HG03066 (cell line): ENCODE results near the gene APOC4.

Experiments used
- ATAC-seq: cut with Tn5 transposase; IDR thresholded peaks from one replicate; pipeline ENCODE4 v1.9.1; 2021; ENCODE audit warnings: low read depth; ENCODE audit not compliant: unreplicated experiment

APOC4 gene

DNA sequence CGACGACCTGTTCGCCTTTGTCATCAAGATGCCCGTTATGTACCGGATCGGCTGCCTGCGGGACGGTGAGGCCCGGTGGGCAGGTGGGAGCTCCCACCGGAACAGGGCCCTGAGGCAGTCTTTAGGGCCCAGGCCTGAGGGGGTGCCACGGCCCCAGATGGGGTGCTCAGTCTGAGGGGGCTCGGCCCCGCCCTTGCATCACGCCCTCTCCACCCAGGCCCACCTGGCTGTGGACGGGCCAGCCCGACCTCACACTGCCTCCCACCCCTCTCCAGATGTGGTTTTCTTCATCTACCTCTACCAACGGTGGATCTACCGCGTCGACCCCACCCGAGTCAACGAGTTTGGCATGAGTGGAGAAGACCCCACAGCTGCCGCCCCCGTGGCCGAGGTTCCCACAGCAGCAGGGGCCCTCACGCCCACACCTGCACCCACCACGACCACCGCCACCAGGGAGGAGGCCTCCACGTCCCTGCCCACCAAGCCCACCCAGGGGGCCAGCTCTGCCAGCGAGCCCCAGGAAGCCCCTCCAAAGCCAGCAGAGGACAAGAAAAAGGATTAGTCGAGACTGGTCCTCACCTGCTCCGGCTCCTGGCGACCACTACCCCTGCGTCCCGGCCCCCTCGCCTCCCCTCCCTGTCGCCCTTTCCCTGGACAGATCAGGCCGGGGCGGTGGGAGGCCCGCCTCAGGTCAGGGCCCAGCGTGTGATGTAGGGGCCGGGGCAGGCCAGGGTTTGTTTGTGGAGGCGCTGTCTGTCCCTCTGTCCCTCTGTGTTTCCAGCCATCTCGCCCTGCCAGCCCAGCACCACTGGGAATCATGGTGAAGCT is 50.5 kb downstream of the APOC4 start:
- no peak for ATAC-seq

DNA sequence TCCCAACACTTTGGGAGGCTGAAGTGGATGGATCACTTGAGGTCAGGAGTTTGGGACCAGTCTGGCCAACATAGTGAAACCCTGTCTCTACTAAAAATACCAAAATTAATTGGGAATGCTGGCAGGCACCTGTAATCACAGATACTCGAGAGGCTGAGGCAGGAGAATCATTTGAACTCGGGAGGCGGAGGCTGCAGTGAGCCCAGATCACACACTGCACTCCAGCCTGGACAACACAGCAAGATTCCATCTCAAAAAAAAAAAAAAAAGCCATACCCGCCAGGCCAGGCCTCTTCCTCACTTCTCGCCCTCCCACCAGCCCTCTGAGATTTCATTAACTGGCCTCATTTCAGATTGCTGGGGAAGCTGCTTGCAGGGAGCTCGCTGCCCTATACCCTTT is 51.5 kb downstream of the APOC4 start:
- no peak for ATAC-seq

DNA sequence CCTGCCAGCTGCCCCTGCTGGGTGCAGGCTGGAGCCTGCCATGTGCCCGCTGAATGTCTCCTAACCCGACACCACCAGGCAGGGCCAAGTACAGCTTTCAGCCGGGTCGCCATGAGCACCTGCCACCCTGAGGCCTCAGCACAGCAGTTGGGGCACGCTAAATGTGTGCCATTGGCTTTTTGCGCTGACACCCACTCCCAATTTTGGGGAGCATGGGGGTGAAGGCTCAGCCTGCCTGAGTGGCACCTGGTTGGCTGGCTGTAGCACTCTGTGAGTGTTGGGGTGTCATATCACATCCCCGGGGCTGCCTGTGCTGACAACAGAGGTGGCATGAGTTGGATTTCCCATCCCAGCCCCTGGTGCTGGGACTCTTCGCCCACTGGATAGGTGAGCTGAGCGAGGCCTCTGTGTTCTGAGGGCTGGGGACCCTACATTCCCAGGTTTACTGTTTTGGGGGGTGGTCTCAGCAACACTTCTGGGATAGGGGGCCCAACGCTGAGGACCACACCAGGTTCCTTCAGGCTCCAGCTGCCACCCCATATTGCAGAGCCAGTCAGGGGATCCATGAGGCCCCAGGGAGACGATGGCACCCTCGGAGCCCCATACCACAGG is 52.0 kb downstream of the APOC4 start:
- ATAC-seq: no peak
